Suprapubic skin (tissue), 4 donors: ENCODE results near the gene KHDC4.

Experiments used
- CTCF ChIP-seq, 2 donors: fragments of 200-600 bp in 1 of 2; fragments of 450-650 bp in 1 of 2; sonication (generic) in 1 of 2; IDR thresholded peaks; one replicate each; pipeline ENCODE4 v1.5.1; 2016 to 2019; ENCODE audit warnings: antibody characterized with exemption in 2 of 2, mild to moderate bottlenecking in 1 of 2, moderate library complexity in 1 of 2
- POLR2A ChIP-seq, 2 donors: fragments of 450-650 bp; IDR thresholded peaks; one replicate each; pipeline ENCODE4 v1.6.1; 2017; ENCODE audit warnings: antibody characterized with exemption in 2 of 2, mild to moderate bottlenecking in 2 of 2, moderate library complexity in 2 of 2
- POLR2AphosphoS5 ChIP-seq, 3 donors: sonication (generic); formaldehyde crosslinking; IDR thresholded peaks; one replicate each; pipeline ENCODE4 v1.6.1; 2017; ENCODE audit warnings: antibody characterized with exemption in 3 of 3

GRCh38 chr1:155890251-155890650 is 44.0 kb downstream of the KHDC4 start:
- TF ChIP-seq CTCF (IDR thresholded peaks at IDR 0.05): no peak
- no peak for TF ChIP-seq POLR2AphosphoS5 (IDR thresholded peaks at IDR 0.05)
- TF ChIP-seq POLR2A (IDR thresholded peaks at IDR 0.05): no peak
